DND-41 (cell line): ENCODE measurements around the gene STX10.
A peak's percentile ranks its signal among the peaks of the same experiment; 100 is the strongest.

Experiments
- ATAC-seq: fragments of 200-7000 bp; cut with Tn5 transposase; 3 replicates; pipeline ENCODE4 v1.9.1; 2021; ENCODE audit warnings: low read depth; ENCODE audit not compliant: insufficient read depth
- DNase-seq: peaks from one replicate; pipeline ENCODE4 v3.0.0-alpha.2; 2020
- H2AFZ ChIP-seq: 2 replicates; pipeline ENCODE4 v1.6.0; 2012; ENCODE audit warnings: low read depth, low read length
- H3K27ac ChIP-seq: 2 replicates; pipeline ENCODE4 v1.5.1; 2012; ENCODE audit warnings: low read length, inconsistent platforms
- H3K27me3 ChIP-seq: fragments of 200-600 bp; sonication (generic); 2 replicates; pipeline ENCODE4 v1.6.0; 2012; ENCODE audit warnings: low read length, mild to moderate bottlenecking, inconsistent platforms; ENCODE audit not compliant: insufficient read depth, poor library complexity
- H3K36me3 ChIP-seq: 2 replicates; pipeline ENCODE4 v1.5.1; 2012; ENCODE audit warnings: low read length, inconsistent platforms; ENCODE audit not compliant: insufficient read depth
- H3K4me1 ChIP-seq: 2 replicates; pipeline ENCODE4 v1.5.1; 2012; ENCODE audit warnings: mild to moderate bottlenecking, low read length; ENCODE audit not compliant: insufficient read depth
- H3K4me2 ChIP-seq: 2 replicates; pipeline ENCODE4 v1.6.0; 2012; ENCODE audit warnings: mild to moderate bottlenecking, moderate library complexity, low read length, inconsistent platforms; ENCODE audit not compliant: insufficient read depth
- H3K4me3 ChIP-seq, 2 experiments: fragments of 200-600 bp in 1 of 2; shearing (Covaris generic) in 1 of 2; 2 replicates each; pipeline ENCODE4 v1.5.1; 2012 to 2016; ENCODE audit warnings: inconsistent platforms in 2 of 2, low read length in 2 of 2, mild to moderate bottlenecking in 2 of 2, low read depth in 1 of 2, moderate library complexity in 1 of 2
- H3K79me2 ChIP-seq: 2 replicates; pipeline ENCODE4 v1.6.0; 2012; ENCODE audit warnings: low read length, inconsistent platforms; ENCODE audit not compliant: insufficient read depth
- H3K9ac ChIP-seq: 2 replicates; pipeline ENCODE4 v1.6.0; 2012; ENCODE audit warnings: low read depth, mild to moderate bottlenecking, inconsistent platforms, low read length, moderate library complexity
- H3K9me3 ChIP-seq: 2 replicates; pipeline ENCODE4 v1.5.1; 2012; ENCODE audit warnings: low read length, moderate library complexity, mild to moderate bottlenecking, inconsistent platforms; ENCODE audit not compliant: insufficient read depth, severe bottlenecking
- H4K20me1 ChIP-seq: 2 replicates; pipeline ENCODE4 v1.6.0; 2012; ENCODE audit warnings: low read length; ENCODE audit not compliant: insufficient read depth
- CTCF ChIP-seq: IDR thresholded peaks from 2 replicates; pipeline ENCODE4 v1.5.1; 2012; ENCODE audit warnings: borderline replicate concordance, low read length, moderate library complexity, mild to moderate bottlenecking; ENCODE audit not compliant: poor library complexity, severe bottlenecking; ENCODE audit errors: extremely low read depth
- EZH2 ChIP-seq: IDR thresholded peaks from 3 replicates; pipeline ENCODE4 v1.6.1; 2012; ENCODE audit warnings: borderline replicate concordance, low read depth, mild to moderate bottlenecking, moderate library complexity, low read length, inconsistent platforms; ENCODE audit not compliant: severe bottlenecking

The STX10 gene

GRCh38 chr19:13118424-13119193, 31.6 kb downstream of the STX10 start:
- Histone ChIP-seq H3K4me2 (peak overlapping the region; percentile 88), H3K4me3 (peak overlapping the region; percentile 72 to 99), H3K79me2 (peaks cover 76% of the 10 kb centered on the region), H3K36me3 (peaks cover 54% of the 10 kb centered on the region), H3K9me3 (no peaks in the 10 kb centered on the region), H3K27ac (peak overlapping the region; percentile 83), H3K4me1 (peaks cover 51% of the 10 kb centered on the region), H3K27me3 (no peaks in the 10 kb centered on the region), H4K20me1 (peaks cover 49% of the 10 kb centered on the region), H3K9ac (peak overlapping the region; percentile 95), H2AFZ (peak overlapping the region; percentile 61)
- TF ChIP-seq EZH2 (no peak), CTCF (no peak)
- DNase-seq (peak; percentile 78), ATAC-seq (peak; percentile 48)

DNA sequence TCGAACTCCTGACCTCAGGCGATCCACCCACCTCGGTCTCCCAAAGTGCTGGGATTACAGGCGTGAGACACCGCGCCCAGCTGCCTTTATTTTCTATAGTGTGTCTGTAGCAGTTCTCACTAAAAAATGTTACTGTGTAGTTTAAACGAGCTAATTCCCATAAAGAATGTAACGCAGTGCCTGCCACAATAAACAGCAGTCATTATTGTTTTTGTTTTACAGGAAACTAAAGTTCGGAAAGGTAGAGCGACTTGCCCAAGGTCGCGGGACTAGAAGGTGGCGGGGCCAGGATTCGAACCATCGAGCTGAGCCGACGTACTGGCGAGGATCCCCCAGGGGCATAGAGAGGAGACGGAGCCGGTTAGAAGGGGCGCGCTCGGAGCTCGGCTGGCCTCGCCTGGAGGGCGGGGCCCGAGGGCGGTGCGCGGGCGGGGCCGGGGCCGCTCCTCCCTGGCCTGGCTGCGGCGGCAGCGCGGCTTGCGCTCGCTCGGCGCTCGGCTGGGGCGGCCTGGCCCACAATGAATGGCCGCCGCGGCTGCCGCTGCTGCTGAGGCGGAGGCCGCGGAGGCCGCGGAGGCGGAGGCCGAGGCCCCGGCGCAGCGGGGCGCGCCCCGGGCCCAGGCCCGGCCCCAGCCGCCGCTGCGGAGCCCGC, 32.3 kb downstream of the STX10 start, which contains the start of gene NACC1:
NACC1 (plus strand) TSS at position 493 of the 652 bp plus-strand sequence. CDS start 16,944 bp downstream, outside the sequence.
- Histone ChIP-seq H3K4me2 (peak within 1 kb of the TSS; percentile 95), H2AFZ (peak within 1 kb of the TSS; percentile 67), H3K4me1 (peaks cover 51% of the 10 kb centered on the region), H3K79me2 (peaks cover 68% of the 10 kb centered on the region), H3K36me3 (peaks cover 54% of the 10 kb centered on the region), H3K9ac (peak within 1 kb of the TSS; percentile 95), H4K20me1 (peaks cover 41% of the 10 kb centered on the region), H3K27ac (peak within 1 kb of the TSS; percentile 83), H3K9me3 (no peaks in the 10 kb centered on the region), H3K27me3 (no peaks in the 10 kb centered on the region), H3K4me3 (peak within 1 kb of the TSS; percentile 72 to 99)
- DNase-seq: peak; percentile 92
- ATAC-seq: peak; percentile 83
- no peak for TF ChIP-seq EZH2
- no peak for TF ChIP-seq CTCF

GRCh38 chr19:13117176-13117771, 32.9 kb downstream of the STX10 start:
- TF ChIP-seq CTCF: no peak
- TF ChIP-seq EZH2: no peak
- DNase-seq: no peak
- peaks cover 51% of the 10 kb centered on the region for H3K4me1 ChIP-seq

More at GRCh38 chr19:13117176-13117771, 32.9 kb downstream of the STX10 start:
- peaks cover 62% of the 10 kb centered on the region for H3K79me2 ChIP-seq
- H3K4me2 ChIP-seq: peak overlapping the region; percentile 95
- peak overlapping the region; percentile 59 for H3K9ac ChIP-seq
- peaks cover 54% of the 10 kb centered on the region for H3K36me3 ChIP-seq
- H3K27me3 ChIP-seq: no peaks in the 10 kb centered on the region
- peak overlapping the region; percentile 58 to 72; a peak in 3 of 4 replicates for H3K4me3 ChIP-seq
- H2AFZ ChIP-seq: peak overlapping the region; percentile 47
- H3K9me3 ChIP-seq: no peaks in the 10 kb centered on the region
- ATAC-seq: peak; percentile 7; the same call in 2 of the 3 replicates
- H4K20me1 ChIP-seq: peaks cover 35% of the 10 kb centered on the region
- peak overlapping the region; percentile 58 for H3K27ac ChIP-seq
